KOPT-K1 (cell line): ENCODE measurements around the gene RAET1L.
A peak's percentile ranks its signal among the peaks of the same experiment; 100 is the strongest.
"Not testable (repeated sequence)": the region's sequence is repeated elsewhere in the genome, so short reads cannot be mapped to it uniquely, and the experiment has no call there.

Source experiments
- H3K27ac ChIP-seq: fragments of 200-600 bp; sonication (generic); 2 replicates; pipeline ENCODE4 v1.5.1; 2016; ENCODE audit warnings: antibody characterized with exemption, mild to moderate bottlenecking, low read depth, low read length; ENCODE audit not compliant: poor library complexity, severe bottlenecking
- H3K36me3 ChIP-seq: fragments of 200-600 bp; sonication (generic); 2 replicates; pipeline ENCODE4 v1.5.1; 2017; ENCODE audit warnings: antibody characterized with exemption, mild to moderate bottlenecking, low read length, moderate library complexity; ENCODE audit not compliant: insufficient read depth
- H3K9me3 ChIP-seq: fragments of 200-600 bp; sonication (generic); 2 replicates; pipeline ENCODE4 v1.5.1; 2017; ENCODE audit warnings: antibody characterized with exemption, low read length, mild to moderate bottlenecking; ENCODE audit not compliant: insufficient read depth, poor library complexity, severe bottlenecking

RAET1L gene

DNA sequence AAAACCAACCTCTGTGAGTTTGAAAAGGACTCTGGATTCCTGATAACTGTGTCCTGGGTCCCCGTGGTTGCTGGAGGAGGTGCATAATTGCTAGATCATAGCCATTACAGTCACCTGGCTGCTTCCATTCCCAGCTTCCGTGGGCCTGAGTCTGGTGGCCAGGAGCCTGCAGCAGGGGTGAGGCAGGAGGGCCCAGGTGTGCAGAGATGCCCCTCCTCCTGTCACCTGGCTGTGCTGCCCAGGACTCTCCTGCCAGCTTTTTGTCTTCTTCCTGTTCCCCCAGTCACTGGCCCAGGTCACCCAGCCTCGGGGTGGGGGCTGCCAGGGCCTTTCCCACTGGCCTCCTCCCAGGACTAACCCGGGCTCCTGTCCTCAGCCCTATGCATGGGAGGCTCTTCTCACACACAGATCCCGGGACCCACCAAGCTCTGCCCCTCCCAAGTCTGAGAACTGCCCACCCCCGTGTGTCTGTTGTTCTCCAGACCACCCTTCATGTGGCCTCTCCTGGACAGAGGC is 30.0 kb downstream of the RAET1L start:
- Histone ChIP-seq H3K9me3 (no peaks in the 10 kb centered on the region), H3K36me3 (peaks cover 36% of the 10 kb centered on the region), H3K27ac (no peak overlapping the region)

DNA sequence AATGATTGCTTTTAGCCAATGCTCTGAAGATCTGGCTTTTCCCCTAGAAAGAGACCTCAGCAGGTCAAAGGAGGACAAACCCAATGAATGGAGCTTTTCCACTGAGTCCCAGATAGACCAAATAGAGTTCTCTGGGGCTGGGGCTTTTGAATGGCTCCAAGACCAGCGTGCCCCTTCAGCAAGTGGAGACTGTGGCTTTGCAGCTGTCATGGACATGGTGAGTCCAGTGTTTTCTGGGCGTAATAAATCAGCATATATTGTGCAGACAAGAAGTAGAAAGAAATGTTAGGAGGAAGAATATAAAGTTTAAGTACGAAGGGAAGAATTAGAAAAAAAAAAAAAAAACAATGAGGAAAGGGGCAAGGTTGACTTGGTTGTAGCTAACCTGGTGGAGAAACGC is 33.5 kb downstream of the RAET1L start:
- Histone ChIP-seq H3K36me3 (peaks cover 13% of the 10 kb centered on the region), H3K9me3 (no peaks in the 10 kb centered on the region), H3K27ac (peak overlapping the region; percentile 85)

GRCh38 chr6:149991472-149991795 is 33.9 kb downstream of the RAET1L start:
- H3K36me3 ChIP-seq, H3K9me3 ChIP-seq: not testable (repeated sequence)

DNA sequence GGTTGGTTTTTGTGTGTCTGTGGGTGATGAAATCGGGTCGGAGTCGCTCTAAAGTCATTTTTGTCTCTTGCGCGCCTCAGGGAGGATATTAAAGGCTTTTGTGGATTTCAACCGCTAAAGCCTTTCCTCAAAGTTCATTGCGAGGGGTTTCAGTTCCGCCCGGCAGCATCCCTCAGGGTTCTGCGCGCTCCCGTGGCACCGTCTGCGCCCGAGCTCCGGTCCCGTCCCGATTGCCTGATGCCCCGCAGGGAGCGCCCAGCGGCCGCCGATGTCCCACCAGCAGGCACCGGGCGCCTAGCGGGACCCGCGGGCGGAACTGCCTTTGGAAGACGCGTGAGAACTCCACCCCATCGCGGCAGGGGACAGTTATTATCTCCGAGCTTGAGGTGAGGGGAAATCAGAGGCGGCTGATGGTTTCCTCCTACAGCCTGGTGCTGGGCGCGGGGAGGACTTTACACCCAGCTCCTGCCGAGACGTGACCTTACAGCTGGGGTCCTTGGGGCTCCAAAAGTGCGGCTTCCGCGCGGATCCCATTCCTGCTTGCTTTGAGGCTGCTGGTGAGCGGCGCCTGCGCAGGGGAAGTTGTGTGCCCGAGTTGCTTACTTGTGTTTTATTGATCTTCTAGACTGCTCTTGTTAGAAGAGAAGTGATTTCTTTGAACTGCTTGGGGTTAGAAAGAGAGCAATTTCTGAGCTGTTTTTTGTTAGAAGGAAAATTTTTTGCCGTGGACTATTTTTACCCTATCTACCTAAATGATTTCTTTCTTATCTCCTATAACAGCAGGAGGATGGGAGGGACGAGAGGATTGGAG is 34.5 kb downstream of the RAET1L start:
- peak overlapping the region; percentile 85 for H3K27ac ChIP-seq
- no peaks in the 10 kb centered on the region for H3K9me3 ChIP-seq
- peaks cover 3% of the 10 kb centered on the region for H3K36me3 ChIP-seq

More at GRCh38 chr6:149991472-149991795, 33.9 kb downstream of the RAET1L start:
- peak overlapping the region; percentile 85 for H3K27ac ChIP-seq

DNA sequence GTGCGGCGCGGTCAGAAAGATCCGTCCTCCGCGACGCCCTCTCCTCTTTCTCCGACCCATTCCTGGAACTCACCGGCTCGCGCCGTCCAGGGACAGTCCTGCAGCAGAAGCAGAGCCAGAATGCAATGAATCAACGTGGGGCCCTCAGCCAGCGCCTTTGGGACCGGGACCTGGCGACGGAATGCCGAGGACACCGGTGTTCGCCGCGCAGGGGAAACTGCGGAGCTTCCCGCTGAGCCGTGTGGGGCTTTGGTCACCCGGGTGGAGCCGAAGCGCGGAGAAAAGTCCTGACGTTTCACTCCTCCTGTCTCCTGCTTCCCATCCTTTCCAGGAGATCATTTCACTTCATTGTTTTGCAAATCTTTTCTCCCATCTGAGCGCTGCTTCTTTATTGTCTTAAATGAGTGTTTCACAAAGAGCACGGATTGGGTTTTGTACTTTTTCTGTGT is 35.1 kb downstream of the RAET1L start:
- Histone ChIP-seq H3K9me3 (no peaks in the 10 kb centered on the region), H3K27ac (peak overlapping the region; percentile 85)

DNA sequence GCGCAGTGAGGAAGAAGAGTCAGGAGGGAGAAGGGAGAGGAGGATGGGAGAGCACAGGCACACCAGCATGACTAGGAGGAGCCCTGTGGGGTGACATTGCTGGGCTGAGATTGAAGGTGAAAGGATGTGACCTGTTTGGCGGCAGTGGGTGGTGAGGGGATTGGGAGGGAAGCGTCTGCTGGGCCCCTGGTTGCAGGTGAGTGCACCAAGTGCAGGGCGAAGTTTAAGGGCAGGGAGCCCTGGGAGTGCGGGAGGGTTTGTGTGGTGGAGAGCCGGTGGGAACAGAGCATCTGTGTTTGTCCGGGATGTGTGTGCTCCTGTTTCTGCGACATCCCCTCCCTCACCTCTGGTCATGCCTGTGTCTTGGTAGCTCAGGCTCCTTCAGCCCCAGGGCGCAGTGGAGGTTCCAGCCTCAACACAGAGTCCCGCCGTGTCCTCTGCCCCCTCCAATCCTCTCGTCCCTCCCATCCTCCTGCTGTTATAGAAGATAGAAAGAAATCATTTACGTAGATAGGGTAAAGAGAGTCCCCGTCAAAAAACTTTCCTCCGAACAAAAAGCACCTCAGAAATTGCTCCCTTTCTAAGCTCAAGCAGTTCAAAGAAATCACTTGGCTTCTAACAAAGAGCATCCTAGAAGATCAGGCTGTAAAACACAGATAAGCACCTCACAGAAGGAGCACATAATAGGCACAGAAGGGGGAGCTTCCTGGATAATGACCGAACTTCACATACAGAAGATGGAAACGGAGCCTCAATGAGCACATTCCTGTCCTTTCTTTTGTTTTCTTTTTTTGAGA is 36.6 kb downstream of the RAET1L start:
- Histone ChIP-seq H3K36me3 (no peaks in the 10 kb centered on the region), H3K9me3 (no peaks in the 10 kb centered on the region), H3K27ac (peak overlapping the region; percentile 85)

More for the DNA sequence above, 35.1 kb downstream of the RAET1L start:
- no peaks in the 10 kb centered on the region for H3K36me3 ChIP-seq

GRCh38 chr6:149987602-149988107 is 37.7 kb downstream of the RAET1L start:
- Histone ChIP-seq H3K36me3 (no peaks in the 10 kb centered on the region), H3K27ac (peak overlapping the region; percentile 29), H3K9me3 (no peaks in the 10 kb centered on the region)

- peak overlapping the region; percentile 0 for H3K27ac ChIP-seq
- no peaks in the 10 kb centered on the region for H3K9me3 ChIP-seq
- H3K36me3 ChIP-seq, result no peaks in the 10 kb centered on the region
These were observed 39.8 kb downstream of the RAET1L start for GRCh38 chr6:149985481-149985937.

DNA sequence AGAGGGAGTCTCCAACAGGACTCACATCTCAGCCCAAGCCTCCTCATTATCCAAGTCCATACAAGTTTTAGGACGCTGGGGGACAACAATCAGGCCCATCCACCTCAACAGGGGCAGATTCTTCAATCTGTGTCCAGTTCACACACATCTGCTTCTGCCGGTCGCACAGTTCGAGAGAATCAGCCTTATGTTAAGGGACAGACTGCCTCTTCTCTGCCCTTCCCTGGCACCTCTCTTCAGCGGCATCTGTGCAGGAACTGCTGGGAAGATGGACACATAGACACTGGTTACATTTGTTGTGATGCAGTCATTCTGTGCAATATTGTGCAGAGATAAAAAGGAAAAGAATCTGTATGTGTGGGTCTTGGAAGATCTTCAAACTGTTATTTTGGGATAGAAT is 40.6 kb downstream of the RAET1L start:
- Histone ChIP-seq H3K9me3 (no peaks in the 10 kb centered on the region), H3K36me3 (no peaks in the 10 kb centered on the region), H3K27ac (no peak overlapping the region)

GRCh38 chr6:149983145-149983544 is 42.2 kb downstream of the RAET1L start:
- Histone ChIP-seq H3K36me3 (no peaks in the 10 kb centered on the region), H3K9me3 (no peaks in the 10 kb centered on the region), H3K27ac (no peak overlapping the region)

- Histone ChIP-seq H3K36me3 (no peaks in the 10 kb centered on the region), H3K27ac (no peak overlapping the region), H3K9me3 (no peaks in the 10 kb centered on the region)
These were observed 46.0 kb downstream of the RAET1L start for GRCh38 chr6:149979293-149979692.

GRCh38 chr6:149978610-149979009 is 46.7 kb downstream of the RAET1L start:
- no peaks in the 10 kb centered on the region for H3K36me3 ChIP-seq
- no peak overlapping the region for H3K27ac ChIP-seq
- H3K9me3 ChIP-seq, result no peaks in the 10 kb centered on the region

DNA sequence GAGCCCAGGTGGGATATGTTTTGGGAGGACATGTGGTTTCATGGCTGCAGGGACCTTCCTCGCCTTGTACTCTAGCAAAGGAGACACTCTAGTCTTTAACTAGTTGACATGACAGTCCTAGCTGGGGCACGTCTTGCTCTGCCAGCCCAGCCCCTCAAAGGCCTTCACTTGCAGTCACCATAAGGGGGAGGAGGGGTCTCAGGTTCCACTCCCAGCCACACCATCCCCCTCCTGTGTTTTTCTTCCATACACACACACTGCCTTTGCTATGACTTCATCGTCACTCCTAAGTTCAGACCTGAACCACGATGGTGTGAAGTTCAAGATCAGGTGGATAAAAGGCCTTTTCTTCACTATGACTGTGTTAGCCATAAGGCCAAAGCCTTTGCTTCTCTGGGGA is 48.1 kb downstream of the RAET1L start:
- no peaks in the 10 kb centered on the region for H3K9me3 ChIP-seq
- H3K36me3 ChIP-seq, result no peaks in the 10 kb centered on the region
- H3K27ac ChIP-seq, result no peak overlapping the region

- Histone ChIP-seq H3K9me3 (no peaks in the 10 kb centered on the region), H3K36me3 (0 out of 2 replicates have a peak, but pooled peaks cover 3% of the 10 kb centered on the region), H3K27ac (no peak overlapping the region)
These were observed 49.9 kb downstream of the RAET1L start for GRCh38 chr6:149975400-149975799.

DNA sequence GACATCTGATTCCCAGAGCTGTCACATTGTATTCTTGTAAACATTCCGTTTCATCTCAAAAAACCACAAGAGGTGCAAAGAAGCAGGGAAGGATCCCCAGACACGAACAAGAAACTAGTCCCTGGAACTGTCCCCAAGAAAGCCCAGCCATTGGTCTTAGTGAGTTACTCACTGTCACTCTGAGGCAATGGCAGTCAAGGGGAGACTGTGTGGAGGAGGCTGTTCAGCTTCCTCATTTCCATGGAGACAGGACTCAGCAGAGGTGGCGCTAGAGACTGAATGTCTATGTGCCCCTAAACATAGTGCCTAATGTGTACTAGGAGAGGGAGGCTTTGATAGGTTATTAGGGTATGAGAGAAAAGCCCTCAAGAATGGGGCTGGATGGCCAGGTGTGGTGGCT is 50.5 kb downstream of the RAET1L start:
- Histone ChIP-seq H3K36me3 (0 out of 2 replicates have a peak, but pooled peaks cover 3% of the 10 kb centered on the region), H3K27ac (no peak overlapping the region), H3K9me3 (no peaks in the 10 kb centered on the region)
